ENCODE results near the gene HIPK2.

DNA sequence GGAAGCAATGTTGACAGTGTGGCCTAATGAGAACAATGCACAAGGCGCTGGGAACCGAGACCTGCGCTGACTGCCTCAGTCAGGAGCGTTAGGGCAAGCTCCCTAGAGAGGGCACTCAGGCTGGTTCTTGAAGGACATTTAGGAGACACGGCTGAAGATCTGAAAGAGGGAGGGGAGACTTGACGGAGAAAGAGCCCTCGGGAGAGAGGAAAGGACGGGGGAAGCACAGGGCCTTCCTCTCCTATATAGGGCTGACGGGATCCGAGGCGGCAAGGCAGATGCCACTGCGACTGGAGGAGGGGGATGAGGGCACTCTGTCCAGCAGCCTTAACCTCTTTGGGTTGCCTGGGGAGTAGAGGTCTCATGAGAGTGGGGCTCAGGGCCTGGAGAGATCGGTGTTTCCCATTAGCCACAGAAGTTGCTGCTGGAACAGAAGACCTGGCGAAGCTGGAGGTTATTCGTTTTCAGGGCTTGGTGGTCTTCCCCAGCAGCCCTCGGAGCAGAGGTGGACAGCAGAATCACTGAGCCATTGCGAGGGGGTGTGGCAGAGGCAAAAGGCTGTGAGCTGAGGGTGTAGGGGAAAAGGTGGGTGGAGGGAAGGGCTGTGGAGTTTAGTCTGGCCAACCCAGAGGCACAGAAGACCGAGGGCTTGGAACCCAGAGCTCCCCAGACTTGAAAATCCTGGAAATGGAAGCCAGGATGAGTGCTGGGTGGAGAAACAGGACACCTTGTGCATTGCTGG is 218.3 kb downstream of the HIPK2 start:
- TF ChIP-seq, protein P1, sequence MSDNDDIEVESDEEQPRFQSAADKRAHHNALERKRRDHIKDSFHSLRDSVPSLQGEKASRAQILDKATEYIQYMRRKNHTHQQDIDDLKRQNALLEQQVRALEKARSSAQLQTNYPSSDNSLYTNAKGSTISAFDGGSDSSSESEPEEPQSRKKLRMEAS (IDR thresholded peaks at IDR 0.05) = no peak
- no peak for TF ChIP-seq YY1 (IDR thresholded peaks at IDR 0.05; ENCODE audit: low read depth)
